HL-60 (cell line): Measurements from ENCODE around the gene DBNDD2.

ENCODE experiments used
- DNase-seq, 2 experiments: peaks; one replicate each; pipeline ENCODE4 v3.0.0-alpha.2; 2010 to 2020; ENCODE audit warnings: low read depth in 1 of 2, low spot score in 1 of 2
- H3K27ac ChIP-seq: fragments of 250-450 bp; sonication (Bioruptor Pico); replicated peaks from 2 replicates; pipeline ENCODE4 v1.5.1; 2020; ENCODE audit warnings: mild to moderate bottlenecking, moderate library complexity
- H3K27me3 ChIP-seq: fragments of 250-450 bp; sonication (Bioruptor Pico); 2 replicates; pipeline ENCODE4 v1.5.1; 2021; ENCODE audit warnings: mild to moderate bottlenecking, moderate library complexity; ENCODE audit not compliant: insufficient read depth, poor library complexity, severe bottlenecking
- H3K4me3 ChIP-seq: replicated peaks from 2 replicates; pipeline ENCODE4 v1.5.1; 2011; ENCODE audit warnings: mild to moderate bottlenecking, control low read depth, low read length; ENCODE audit not compliant: insufficient read depth
- CTCF ChIP-seq: IDR thresholded peaks from one replicate; pipeline ENCODE4 v1.5.1; 2011; ENCODE audit warnings: low read length, control low read depth, inconsistent platforms; ENCODE audit not compliant: insufficient read depth
- GABPA ChIP-seq: IDR thresholded peaks from 2 replicates; pipeline ENCODE4 v1.6.1; 2012; ENCODE audit warnings: low read depth
- POLR2AphosphoS5 ChIP-seq: IDR thresholded peaks from 2 replicates; pipeline ENCODE4 v1.6.1; 2012; ENCODE audit warnings: low read depth
- SPI1 ChIP-seq: IDR thresholded peaks from 2 replicates; pipeline ENCODE4 v1.6.1; 2012; ENCODE audit warnings: low read depth, mild to moderate bottlenecking, borderline replicate concordance
- TF ChIP-seq, protein P1 (sequence below): IDR thresholded peaks from 2 replicates; pipeline ENCODE4 v1.6.1; 2012; ENCODE audit warnings: low read depth; ENCODE audit not compliant: insufficient replicate concordance

DBNDD2 gene

DNA sequence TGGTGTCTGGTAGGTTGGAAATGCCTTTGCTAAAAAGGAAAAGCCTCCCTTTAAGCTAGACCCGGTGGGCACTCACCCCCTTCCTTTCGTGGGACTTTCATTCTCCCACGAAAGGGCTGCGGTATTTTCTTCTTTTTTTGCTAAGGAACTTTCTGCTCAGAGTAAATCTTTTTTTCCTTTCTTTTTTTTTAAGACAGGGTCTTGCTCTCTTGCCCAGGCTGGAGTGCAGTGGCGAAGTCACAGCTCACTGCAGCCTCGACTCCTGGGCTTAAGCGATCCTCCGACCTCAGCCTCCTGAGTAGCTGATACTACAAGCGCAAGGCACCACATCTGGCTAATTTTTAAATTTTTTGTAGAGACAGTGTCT lies 34.0 kb upstream of the DBNDD2 start:
- H3K4me3 ChIP-seq: no peak overlapping the region
- no peaks in the 10 kb centered on the region for H3K27me3 ChIP-seq
- TF ChIP-seq, protein P1, sequence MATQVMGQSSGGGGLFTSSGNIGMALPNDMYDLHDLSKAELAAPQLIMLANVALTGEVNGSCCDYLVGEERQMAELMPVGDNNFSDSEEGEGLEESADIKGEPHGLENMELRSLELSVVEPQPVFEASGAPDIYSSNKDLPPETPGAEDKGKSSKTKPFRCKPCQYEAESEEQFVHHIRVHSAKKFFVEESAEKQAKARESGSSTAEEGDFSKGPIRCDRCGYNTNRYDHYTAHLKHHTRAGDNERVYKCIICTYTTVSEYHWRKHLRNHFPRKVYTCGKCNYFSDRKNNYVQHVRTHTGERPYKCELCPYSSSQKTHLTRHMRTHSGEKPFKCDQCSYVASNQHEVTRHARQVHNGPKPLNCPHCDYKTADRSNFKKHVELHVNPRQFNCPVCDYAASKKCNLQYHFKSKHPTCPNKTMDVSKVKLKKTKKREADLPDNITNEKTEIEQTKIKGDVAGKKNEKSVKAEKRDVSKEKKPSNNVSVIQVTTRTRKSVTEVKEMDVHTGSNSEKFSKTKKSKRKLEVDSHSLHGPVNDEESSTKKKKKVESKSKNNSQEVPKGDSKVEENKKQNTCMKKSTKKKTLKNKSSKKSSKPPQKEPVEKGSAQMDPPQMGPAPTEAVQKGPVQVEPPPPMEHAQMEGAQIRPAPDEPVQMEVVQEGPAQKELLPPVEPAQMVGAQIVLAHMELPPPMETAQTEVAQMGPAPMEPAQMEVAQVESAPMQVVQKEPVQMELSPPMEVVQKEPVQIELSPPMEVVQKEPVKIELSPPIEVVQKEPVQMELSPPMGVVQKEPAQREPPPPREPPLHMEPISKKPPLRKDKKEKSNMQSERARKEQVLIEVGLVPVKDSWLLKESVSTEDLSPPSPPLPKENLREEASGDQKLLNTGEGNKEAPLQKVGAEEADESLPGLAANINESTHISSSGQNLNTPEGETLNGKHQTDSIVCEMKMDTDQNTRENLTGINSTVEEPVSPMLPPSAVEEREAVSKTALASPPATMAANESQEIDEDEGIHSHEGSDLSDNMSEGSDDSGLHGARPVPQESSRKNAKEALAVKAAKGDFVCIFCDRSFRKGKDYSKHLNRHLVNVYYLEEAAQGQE: no peak
- TF ChIP-seq CTCF (no peak), SPI1 (no peak), POLR2AphosphoS5 (no peak), GABPA (no peak)
- no peak for DNase-seq
- H3K27ac ChIP-seq: peak overlapping the region; percentile 62; the same call in 1 of the 2 replicates

DNA sequence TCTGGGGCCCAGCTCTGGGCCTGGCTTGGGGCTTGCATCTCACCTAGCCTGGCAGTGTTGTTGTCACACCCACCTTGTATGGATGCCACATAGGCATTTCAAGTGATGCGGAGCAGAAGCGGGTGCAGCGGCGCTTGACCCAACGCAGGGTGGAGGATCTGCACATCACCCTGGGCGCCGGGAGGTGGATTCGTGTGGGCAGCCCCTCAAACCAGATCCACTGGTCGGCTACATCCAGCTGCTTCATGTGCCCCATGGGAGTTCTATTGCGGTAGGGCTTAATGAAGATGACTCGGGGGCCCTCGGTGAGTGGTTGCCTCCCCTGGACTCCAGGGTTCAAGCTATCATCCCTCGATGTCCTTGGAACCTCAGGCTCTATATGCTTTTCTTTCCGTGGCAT lies 33.1 kb upstream of the DBNDD2 start:
- no peak overlapping the region for H3K27ac ChIP-seq
- H3K27me3 ChIP-seq: no peaks in the 10 kb centered on the region
- H3K4me3 ChIP-seq: no peak overlapping the region
- no peak for DNase-seq
- TF ChIP-seq GABPA: no peak
- TF ChIP-seq, protein P1: no peak
- no peak for TF ChIP-seq SPI1
- TF ChIP-seq POLR2AphosphoS5: no peak
- TF ChIP-seq CTCF: no peak

DNA sequence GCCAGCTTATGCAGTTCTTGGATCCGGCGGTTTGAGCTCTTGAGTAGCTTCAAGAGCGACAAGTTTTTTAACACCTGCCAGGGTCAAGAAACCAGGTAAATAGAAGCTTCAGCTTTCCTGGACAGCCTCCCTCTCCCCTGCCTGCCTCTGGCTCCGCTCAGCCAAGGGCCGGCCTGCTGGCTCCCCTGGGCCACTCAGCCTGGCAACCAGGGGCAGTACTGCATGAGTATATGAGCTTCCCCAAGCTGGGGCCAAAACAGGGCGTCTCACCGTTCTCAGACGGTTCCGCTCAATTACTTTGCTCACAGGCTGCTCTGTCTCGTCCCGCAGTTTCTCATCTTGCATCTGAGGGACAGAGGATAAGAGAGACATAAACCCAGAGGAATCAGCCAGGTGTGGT lies 30.8 kb upstream of the DBNDD2 start:
- H3K4me3 ChIP-seq: no peak overlapping the region
- TF ChIP-seq, protein P1: no peak
- TF ChIP-seq POLR2AphosphoS5: no peak
- TF ChIP-seq CTCF: no peak
- no peak for TF ChIP-seq GABPA
- TF ChIP-seq SPI1: no peak
- H3K27me3 ChIP-seq: no peaks in the 10 kb centered on the region
- DNase-seq: no peak
- H3K27ac ChIP-seq: no peak overlapping the region
